GM19455 (cell line): ENCODE results near the gene STH.

ENCODE experiments used
- ATAC-seq: cut with Tn5 transposase; IDR thresholded peaks from one replicate; pipeline ENCODE4 v1.9.1; 2021; ENCODE audit not compliant: unreplicated experiment

STH gene

GRCh38 chr17:46042925-46043324 is 43.9 kb downstream of the STH start:
- ATAC-seq: no peak

GRCh38 chr17:46043606-46044005 is 44.6 kb downstream of the STH start:
- ATAC-seq: no peak

GRCh38 chr17:46044286-46044928 is 45.4 kb downstream of the STH start:
- no peak for ATAC-seq

GRCh38 chr17:46044989-46045388 is 45.9 kb downstream of the STH start:
- ATAC-seq: no peak

GRCh38 chr17:46045639-46046038 is 46.6 kb downstream of the STH start:
- no peak for ATAC-seq

- no peak for ATAC-seq
These were observed 47.9 kb downstream of the STH start for GRCh38 chr17:46046957-46047356.

GRCh38 chr17:46047398-46047797 is 48.3 kb downstream of the STH start:
- ATAC-seq: no peak

GRCh38 chr17:46047856-46048255 is 48.8 kb downstream of the STH start:
- ATAC-seq: no peak
